Measurements from ENCODE around the gene LSR. TPM values are rescaled to one million over a fixed set of nuclear protein-coding genes. Genes with fewer than 3 reads are reported as not detected.

LSR gene
- total RNA-seq: 0.29 and 0.65 TPM in 2 replicates

GRCh38 chr19:35248310-35249145 is at the start of gene LSR:
Gene LSR (plus strand): TSS chr19:35249002. CDS start chr19:35249023, 21 bp downstream.

DNA sequence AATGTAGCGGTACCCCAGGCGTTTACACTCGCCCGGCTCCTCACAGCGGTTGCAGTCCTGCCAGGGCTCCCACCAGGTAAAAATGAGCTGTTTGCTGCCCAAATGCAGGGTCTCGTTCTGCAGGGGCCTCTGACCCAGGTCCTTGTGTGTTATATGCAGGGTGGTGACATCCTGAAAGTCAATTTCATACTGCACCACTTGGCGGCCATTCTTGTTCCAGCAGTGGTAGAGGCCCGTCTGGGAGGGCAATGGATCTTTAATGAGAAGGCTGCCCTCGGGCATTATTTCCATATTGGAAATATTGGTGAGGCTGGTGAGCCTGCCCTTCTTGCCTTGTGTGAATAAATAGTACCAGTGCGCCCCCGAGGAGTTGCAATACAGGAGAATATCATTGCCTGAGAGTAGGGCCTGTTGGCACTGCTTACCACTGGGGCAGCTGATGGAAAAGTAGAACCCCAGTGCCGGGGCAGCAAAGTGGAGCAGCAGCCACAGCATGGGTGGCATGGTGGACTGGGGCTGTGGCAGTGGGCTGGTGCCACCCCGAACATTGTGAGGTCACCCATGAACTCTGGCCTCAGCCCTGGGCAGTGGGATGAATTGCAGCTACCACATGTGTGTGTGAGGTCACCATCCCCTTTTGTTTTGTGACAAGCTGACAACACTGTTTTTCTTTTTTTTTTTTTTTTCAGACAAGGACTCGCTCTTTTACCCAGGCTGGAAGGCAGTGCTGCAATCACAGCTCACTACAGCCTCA is 20.4 kb upstream of the LSR start, which contains the start of gene FAM187B:
Gene FAM187B, minus strand, starts transcription at position 563 of the 754 bp plus-strand sequence. Its CDS starts 59 bp downstream, at position 504.

GRCh38 chr19:35268536-35269437 is 20.0 kb downstream of the LSR start, which contains the start of gene USF2:
Gene USF2 (plus strand): TSS chr19:35268962. CDS start chr19:35269102, 140 bp downstream.

GRCh38 chr19:35291916-35292315 is 43.1 kb downstream of the LSR start, which contains the start of gene MAG:
Gene MAG (plus strand): TSS chr19:35292161. CDS start chr19:35295409, 3,248 bp downstream.

Other genes starting within 250 kb of the LSR start
- 50.8 and 76.4 TPM in 2 replicates for gene GRAMD1A, start 248.7 kb upstream of the LSR start, total RNA-seq
- 9.5 and 10.3 TPM in 2 replicates for gene SCN1B, start 218.5 kb upstream of the LSR start, total RNA-seq
- gene HPN, start 207.3 kb upstream of the LSR start, total RNA-seq: not detected in 2 replicates
- gene FXYD3, start 133.2 kb upstream of the LSR start, total RNA-seq: not detected in 2 replicates
- gene LGI4, start 113.9 kb upstream of the LSR start, total RNA-seq: 0.10 TPM in 1 of 2 replicates, not detected in the other
- 0.65 TPM in 1 of 2 replicates, not detected in the other for gene FXYD1, start 110.2 kb upstream of the LSR start, total RNA-seq
- not detected in 2 replicates for gene FXYD7, start 105.7 kb upstream of the LSR start, total RNA-seq
- 54.5 and 62.1 TPM in 2 replicates for gene FXYD5, start 94.3 kb upstream of the LSR start, total RNA-seq
- not detected in 2 replicates for gene FAM187B, start 20.3 kb upstream of the LSR start, total RNA-seq
- 55.1 and 55.2 TPM in 2 replicates for gene USF2, start 20.0 kb downstream of the LSR start, total RNA-seq
- under 0.01 TPM in 1 of 2 replicates, not detected in the other for gene HAMP, start 33.5 kb downstream of the LSR start, total RNA-seq
- gene MAG, start 43.2 kb downstream of the LSR start, total RNA-seq: not detected in 2 replicates
- gene CD22, start 80.2 kb downstream of the LSR start, total RNA-seq: 0.19 TPM in 1 of 2 replicates, not detected in the other
- not detected in 2 replicates for gene FFAR1, start 98.9 kb downstream of the LSR start, total RNA-seq
- gene FFAR3, start 109.5 kb downstream of the LSR start, total RNA-seq: not detected in 2 replicates
- gene GPR42, start 122.1 kb downstream of the LSR start, total RNA-seq: not detected in 2 replicates
- gene FFAR2, start 199.3 kb downstream of the LSR start, total RNA-seq: not detected in 2 replicates
- not detected in 2 replicates for gene KRTDAP, start 241.5 kb downstream of the LSR start, total RNA-seq